HG03025 (cell line): ENCODE measurements around the gene LHFPL6.

Experiments used
- ATAC-seq: cut with Tn5 transposase; IDR thresholded peaks from one replicate; pipeline ENCODE4 v1.9.1; 2021; ENCODE audit warnings: mild to moderate bottlenecking, moderate library complexity; ENCODE audit not compliant: unreplicated experiment, low FRiP score

LHFPL6 gene

DNA sequence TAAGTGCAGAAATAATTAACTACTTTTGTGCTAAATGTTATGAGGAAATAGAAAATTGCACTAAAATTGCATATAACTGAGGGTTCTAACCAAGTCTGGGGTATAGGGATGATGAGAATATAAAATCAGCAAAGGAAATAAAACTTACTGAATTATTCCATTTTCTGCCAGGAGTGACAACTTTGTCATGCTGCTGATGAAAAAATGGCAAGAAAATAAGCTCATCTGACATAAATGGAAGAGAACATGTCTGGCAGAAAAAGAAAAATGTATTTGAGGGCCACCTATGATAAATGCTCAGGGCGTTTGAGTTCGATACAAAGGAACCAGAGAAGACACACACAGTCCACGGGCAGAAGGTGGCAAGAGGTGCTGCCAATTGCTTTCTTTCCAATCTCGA, 78.2 kb downstream of the LHFPL6 start:
- ATAC-seq, result no peak

DNA sequence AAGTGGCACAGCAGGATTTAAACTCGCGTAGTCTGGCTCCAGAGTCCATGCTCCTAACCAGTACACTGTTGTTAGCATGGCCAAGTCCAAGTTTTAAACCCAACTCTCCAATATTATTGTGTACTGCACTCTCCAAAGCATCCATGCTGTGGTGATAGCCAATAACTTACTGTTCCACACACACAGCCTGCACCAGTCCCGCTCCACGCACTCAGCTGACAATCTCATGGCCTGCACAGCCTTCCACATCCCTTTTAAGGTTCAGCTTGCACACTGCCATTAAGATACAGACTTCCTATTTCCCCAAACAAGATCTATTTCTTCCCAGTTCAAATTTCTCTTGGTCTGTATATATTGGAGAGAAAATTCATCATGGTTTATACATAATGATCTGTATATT, 80.7 kb downstream of the LHFPL6 start:
- ATAC-seq, result no peak

GRCh38 chr13:39521701-39522100, 81.3 kb downstream of the LHFPL6 start:
- no peak for ATAC-seq

DNA sequence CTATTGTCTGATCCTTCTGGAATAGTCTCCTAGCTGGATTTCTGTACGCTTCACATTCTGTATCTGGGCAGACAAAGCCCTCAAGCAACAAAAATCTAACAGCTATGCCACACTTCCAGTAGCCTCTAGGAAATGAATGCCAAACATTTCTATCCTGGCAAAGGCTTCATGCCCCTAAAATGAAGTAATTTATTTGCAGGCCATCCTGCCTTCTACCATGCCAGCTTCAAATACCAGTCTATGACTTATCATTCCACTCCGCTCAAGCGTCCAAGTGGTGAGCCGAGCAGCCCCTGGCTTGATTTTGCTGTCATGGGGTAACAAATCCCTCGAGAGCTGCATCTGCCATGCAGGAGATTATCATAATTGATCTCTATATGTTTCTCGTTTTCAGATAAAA, 86.9 kb downstream of the LHFPL6 start:
- ATAC-seq, result no peak

DNA sequence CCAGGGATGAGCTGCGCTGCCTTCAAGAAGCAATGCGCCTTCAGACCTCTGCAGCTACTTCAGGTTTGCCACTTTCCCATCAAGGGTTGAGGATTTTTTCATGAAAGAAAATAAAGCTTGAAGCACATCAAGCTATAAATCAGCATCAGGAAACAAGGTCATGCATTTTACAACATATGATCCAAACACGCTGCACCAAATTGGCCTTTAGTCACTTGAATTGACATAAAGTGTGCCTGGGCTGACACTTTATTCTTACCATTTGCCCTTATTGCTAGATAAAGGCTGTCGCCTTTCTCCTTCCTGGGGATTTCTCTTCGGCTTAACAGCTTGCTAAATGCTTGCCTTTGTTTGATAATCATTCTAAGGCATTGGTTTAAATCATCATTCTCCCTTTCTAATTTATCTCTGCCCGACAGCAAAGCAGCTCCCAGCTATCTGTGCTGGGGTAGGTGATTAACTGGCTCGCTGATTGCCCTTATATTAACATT, 87.7 kb downstream of the LHFPL6 start:
- no peak for ATAC-seq

DNA sequence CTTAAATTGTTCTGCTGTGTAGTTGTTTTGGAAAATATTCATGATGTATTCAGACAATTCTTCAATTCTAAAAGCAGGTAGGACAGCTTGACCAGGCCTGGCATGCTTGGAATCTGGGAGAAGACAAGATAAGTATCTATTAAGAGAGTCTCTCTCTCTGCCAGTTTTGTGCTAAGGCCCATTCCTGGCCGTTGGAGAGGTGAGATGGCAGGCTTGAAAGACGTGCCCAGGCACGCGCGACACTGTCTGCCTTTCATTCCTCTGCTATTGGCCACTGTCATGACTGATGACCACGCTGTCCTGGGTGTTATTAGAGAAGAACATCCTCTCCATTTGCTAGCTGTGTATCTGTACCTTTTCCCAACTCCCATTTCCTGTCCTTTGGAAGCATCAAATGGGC, 90.3 kb downstream of the LHFPL6 start:
- ATAC-seq, result no peak

- no peak for ATAC-seq
These were observed 92.7 kb downstream of the LHFPL6 start for GRCh38 chr13:39510316-39510695.

- no peak for ATAC-seq
These were observed 93.2 kb downstream of the LHFPL6 start for GRCh38 chr13:39509616-39510315.

DNA sequence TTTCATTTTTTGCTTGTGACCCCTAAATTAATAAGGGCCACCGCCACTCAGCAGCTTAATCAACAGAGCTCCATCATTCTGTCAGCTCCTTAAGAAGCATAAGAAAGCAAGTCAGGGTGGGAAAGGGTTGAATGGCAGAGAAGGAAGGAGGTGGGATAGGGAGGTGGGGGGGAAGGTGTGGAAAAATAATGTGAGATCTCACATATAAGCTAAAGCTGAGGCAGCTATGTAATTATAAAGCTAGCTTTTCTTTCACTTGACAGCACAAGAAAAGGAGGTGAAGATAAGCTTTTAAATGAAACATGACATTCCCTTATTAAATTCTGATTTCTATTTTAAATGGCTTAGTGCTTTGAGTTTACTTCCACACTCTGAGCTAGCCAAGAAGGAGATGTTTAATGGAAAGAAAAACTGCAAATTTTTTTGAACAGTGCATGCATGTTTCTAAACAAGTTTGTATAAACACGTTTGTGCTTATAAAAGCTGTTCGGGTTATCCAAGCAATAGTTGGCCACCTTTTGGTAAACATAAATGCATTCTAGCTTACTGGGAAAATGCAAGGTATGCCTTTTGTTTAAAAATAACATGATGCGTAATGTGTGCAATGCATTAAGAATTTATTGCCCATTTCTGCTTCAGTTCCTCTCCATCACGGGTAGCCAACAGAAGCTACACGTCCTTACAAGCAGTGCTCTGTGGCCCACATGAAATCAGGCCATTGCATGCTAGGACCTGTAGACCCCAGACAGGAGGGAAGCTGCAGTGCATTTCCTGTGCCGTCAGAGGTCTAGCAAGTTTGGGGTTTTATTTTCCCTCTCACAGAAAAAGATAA, 96.2 kb downstream of the LHFPL6 start:
- no peak for ATAC-seq

DNA sequence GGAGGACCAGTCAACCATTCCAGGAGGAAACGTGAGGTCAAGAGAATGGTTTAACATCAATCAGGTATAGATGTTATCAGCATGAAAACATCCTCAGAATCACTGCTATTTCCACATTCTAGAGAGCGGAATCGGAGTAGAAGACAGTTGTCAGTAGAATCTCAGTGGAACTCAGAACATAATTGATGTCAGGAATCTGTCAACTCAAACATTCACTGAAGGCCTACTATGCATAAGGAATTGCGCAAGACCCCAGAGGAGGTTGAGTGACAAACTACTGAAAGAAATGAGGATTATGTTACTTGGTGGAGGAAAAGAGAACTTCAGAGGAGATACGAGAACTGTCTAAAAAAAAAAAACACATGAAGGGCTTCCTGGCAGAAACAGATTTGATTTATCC, 97.8 kb downstream of the LHFPL6 start:
- no peak for ATAC-seq

DNA sequence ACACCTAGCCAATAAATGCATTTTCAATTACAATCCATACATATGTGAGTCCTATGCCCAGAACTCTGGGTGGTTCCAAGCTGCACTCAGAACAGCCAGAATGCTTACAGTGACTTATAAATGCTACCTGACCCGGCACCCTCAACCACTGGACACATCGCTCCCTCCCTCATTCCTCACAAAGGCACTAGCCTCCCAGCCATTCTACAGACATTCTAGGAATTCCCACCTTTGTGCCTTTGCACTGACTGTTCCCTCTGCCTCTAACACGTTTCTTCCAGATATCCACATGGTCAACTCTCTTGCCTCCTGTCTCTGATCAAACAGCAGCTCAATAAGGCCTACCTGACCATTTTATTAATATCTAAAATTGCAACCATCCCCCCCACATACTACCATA, 99.9 kb downstream of the LHFPL6 start:
- no peak for ATAC-seq

DNA sequence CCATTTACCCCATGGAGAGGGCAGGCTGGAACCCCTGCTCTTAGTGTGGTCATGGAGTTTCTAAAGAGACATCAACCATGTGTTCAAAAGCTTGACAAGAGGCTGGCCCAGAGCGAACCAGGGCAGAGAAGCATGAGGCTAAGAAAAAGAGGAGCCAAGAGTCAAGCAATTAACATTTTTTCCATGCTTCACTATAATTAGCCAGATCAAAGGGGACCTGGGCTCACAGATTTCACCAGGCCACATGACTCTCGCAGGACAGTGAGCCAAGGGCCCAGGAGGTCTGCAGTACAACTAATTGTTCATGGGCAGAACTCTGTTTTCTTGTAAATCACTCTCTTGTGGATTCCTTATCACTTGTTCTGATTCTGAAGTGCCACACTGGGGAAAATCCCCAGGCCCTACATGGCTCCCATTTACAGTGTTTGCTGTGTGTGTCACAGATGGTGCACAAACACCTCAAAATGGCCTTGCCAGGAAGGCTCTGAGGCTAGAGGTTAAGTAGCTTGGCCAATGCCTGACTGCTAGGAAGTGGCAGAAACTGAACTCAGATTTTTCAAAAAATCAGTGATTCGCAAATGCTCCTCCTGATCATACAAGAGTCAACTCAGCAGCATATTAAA, 101.2 kb downstream of the LHFPL6 start:
- ATAC-seq, result no peak

DNA sequence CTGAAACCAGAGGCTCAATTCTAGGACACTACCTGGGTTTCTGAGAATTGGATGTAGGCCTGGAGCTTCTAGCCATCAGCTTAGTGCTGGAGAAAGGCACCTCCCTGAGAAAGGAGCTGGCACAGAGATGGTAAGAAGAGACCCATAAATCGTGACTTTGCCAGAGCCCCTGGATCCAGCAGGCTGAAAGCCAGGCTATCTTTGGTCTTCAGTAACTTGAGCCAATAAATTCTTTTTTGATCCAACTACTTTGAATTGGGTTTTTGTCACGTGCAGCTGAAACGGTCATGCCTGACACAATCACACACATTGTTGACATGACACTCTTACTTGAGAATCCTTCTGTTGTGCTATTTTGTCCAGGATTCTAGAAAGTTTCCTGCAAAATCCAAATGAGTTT, 103.4 kb downstream of the LHFPL6 start:
- no peak for ATAC-seq

DNA sequence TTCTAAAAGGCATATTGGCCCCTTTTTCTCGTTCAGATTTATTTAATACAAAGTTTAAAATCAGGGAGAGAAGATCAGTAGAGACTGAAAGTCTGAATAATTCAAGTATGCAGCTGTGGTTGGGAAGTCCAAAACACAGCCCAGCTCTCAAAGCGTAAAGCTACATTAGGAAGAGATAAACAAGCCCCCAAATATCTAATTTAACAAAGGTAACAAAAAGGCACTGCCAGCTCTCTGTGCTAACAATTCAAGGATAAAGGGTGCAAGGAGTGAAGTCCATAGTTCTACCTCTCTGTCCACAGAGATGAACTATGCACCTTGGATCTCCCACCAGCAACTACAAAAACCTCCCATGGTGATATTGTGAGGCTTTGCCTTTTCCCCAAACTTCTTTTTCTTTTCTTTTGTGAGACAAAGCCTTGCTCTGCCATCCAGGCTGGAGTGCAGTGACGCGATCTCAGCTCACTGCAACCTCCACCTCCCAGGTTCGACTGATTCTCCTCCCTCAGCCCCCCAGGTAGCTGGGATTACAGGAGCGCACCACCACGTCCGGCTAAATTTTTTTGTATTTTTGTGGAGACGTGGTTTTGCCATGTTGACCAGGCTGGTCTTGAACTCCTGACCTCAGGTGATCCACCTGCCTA, 104.4 kb downstream of the LHFPL6 start:
- no peak for ATAC-seq

DNA sequence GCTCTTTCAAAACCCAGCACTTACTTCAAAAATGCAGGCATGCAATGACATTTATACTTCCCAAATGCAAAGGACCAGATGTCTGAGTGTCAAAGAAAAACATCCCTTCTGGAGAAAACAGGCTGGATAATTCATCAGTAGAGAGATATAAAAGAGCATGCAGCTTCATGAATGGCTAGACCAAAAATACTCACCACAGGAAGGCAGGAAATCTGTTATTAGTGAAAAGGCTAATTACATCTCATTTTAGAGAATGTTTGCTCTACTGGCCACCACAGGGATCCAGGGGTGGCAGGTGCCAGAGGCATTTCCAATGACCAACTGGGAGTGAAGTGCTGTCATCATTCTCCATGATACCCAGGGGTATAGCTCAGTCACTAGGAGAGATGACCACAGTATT, 106.5 kb downstream of the LHFPL6 start:
- ATAC-seq, result no peak

DNA sequence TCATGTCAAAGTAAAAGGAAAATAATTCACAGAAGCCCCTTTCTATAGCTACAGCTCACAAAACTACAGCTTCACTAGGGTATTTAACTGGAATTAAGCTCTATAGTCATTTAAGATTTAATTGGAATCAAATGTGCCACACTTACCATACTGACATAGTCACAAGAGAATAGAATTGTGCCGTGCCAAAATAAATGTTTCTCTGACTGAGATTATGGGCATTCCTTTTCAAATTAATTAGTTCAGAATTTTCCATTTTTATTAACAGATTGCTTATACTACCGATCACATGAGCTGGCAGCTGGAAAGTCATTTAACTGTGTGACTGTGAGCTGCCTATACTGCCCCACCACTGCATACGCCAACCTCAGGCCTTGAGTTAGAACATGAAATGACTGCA, 108.4 kb downstream of the LHFPL6 start:
- ATAC-seq, result no peak

- ATAC-seq, result no peak
These were observed 109.0 kb downstream of the LHFPL6 start for GRCh38 chr13:39494006-39494405.

- ATAC-seq, result no peak
These were observed 112.9 kb downstream of the LHFPL6 start for GRCh38 chr13:39490136-39490535.

DNA sequence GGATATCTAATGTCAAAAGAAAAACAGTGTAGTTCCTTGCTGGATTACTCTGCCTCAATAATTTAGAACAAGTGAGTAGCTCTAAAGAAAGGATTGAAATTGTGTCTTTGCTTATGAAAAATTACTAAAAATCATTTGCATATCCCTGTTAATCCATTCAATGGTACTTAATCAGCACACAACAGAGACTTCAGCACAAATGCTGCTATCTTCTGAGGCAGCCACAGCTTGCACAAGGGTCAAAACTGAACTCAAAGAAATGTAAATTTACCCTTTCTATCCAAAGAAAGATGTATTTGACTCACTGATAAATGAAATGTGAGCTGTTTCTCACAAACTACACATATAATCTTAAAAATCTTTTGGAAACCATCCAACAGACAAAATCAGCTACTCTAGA, 116.2 kb downstream of the LHFPL6 start:
- ATAC-seq, result no peak

DNA sequence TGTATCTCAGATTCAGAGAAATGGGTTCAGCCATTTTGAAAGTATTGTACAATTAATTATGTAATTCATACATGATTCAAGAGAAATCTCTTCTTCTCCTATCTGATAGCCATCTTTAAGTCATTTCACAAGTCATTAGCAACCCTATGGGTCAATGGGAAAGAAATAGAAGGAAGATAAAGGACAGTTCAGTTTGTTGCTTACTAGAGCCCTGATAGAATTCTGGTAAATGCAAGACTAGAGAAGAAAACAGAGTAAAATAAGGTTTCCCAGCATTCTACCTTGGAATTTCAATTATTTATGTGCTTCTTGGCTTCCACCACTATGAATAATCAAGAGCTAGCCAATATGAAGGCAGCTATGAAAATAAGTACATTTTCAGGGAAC, 117.7 kb downstream of the LHFPL6 start:
- ATAC-seq, result no peak
